Inflammatory macrophage treated with lipopolysaccharide for 4 hours (primary cell): Measurements from ENCODE around the gene KIF5A.
"Not testable (repeated sequence)": the region's sequence is repeated elsewhere in the genome, so short reads cannot be mapped to it uniquely, and the experiment has no call there.

Source experiments
- DNase-seq: peaks from one replicate; pipeline ENCODE4 v3.0.0-alpha.2; 2020

Gene KIF5A

DNA sequence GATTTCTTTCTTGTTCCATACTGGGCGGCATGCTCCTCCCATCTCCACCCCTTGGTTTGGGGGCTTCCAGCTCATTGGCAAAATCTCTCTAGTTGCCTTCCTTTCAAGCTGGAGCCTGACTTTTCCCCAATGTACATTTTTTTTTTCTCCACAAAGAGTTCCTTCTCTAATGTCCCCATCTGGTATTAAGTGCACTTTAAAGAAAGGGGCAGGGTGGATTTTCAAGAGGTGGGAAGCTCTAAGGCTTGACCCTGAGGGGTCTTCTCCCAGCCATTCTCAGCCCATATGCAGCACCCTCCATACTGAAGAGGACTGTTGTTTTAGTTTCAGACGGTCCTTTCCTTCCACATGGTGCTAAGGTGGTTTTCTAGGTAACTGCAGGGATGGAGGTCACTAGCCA is 35.3 kb downstream of the KIF5A start:
- no peak for DNase-seq

- DNase-seq: no peak
These were observed 36.3 kb downstream of the KIF5A start for GRCh38 chr12:57586128-57586527.

GRCh38 chr12:57586832-57587429 is 37.1 kb downstream of the KIF5A start:
- DNase-seq: no peak

- DNase-seq: not testable (repeated sequence)
These were observed 39.2 kb downstream of the KIF5A start for GRCh38 chr12:57588951-57589610.

GRCh38 chr12:57590479-57590863 is 40.6 kb downstream of the KIF5A start:
- no peak for DNase-seq

GRCh38 chr12:57590864-57591781 is 41.3 kb downstream of the KIF5A start, which contains the start of gene PIP4K2C:
Gene PIP4K2C, plus strand, starts transcription at chr12:57591192. Its CDS starts 98 bp downstream, at chr12:57591290.
- peak; percentile 74 for DNase-seq

GRCh38 chr12:57591782-57592325 is 42.0 kb downstream of the KIF5A start:
- no peak for DNase-seq

GRCh38 chr12:57592551-57593165 is 42.8 kb downstream of the KIF5A start:
- DNase-seq: no peak

GRCh38 chr12:57593187-57593586 is 43.3 kb downstream of the KIF5A start:
- DNase-seq: no peak

- no peak for DNase-seq
These were observed 50.6 kb downstream of the KIF5A start for GRCh38 chr12:57600395-57600794.

- DNase-seq: no peak
These were observed 52.7 kb downstream of the KIF5A start for GRCh38 chr12:57602544-57602943.

- DNase-seq: no peak
These were observed 53.5 kb downstream of the KIF5A start for GRCh38 chr12:57603324-57603723.

DNA sequence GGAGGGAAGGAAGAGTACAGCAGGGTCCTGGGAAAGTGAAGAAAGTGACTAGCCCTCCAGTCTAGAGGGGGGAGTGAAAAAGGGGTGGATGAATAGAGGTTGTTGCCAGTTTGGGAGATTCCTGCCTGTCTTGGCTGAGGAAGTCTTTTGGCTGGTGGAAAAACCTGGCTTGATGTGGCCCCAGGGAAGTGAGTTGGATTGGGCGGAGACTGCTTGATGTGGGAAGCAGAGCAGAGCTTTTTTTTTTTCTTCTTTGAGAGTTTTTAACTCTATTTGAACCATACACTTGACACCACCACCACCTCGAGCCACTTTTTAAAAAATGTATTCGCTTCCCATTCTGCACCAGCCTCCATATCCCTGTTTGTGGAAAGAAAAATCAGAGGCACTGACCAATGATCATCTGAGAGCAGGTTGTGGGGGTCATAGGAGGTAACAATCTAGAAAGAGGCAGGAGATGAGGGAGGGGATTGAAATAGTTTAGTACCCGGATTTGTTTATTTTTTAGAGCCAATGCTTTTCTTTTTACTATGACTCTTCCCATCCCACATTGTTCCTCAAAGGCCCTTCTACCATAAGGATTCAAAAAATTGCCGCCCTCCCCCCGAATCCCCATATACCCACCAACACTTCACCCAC is 54.1 kb downstream of the KIF5A start:
- DNase-seq: no peak

GRCh38 chr12:57604454-57604991 is 54.7 kb downstream of the KIF5A start, which contains the start of gene DTX3:
Gene DTX3, plus strand, starts transcription at chr12:57604824. Its CDS starts 1,694 bp downstream, at chr12:57606518.
- DNase-seq: no peak

DNA sequence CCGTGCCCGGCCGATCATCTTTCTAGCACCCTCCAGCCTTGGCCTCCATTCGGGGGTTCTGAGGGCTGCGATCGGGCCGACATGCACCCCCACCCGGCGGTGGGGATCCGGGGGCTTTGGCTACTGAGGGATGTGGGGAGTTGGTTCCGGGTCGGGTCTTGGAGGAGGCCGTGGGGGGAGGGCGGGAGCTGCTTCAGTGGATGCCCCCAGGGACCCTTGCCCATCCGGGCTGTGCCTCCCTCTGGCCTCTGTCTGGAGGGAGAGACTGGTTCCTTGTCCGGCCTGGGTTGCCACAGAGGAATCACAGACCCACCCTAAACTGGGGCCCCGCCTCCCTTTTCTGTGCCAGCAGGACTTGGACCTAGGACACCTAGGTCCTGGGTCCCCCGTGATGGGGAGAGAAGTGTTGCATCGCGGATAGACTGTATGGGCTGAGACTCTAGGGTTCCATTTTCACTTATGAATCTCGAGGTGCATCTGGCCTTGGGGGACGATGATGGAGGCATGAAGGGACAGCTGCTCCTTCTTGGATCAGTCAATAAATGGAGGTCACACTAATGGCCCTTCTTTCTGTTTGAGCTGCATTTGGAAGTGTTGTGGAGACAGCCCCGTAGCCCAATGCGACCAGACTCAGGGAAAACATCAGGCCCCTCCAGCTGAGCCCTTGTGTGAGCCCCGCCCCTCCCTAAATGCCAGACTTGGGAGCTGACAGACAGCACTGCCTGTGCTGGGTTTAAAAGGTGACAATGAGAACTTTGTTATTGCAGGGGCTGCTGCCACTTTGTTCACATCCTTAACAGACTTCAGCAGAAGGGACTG is 55.4 kb downstream of the KIF5A start:
- DNase-seq: no peak

DNA sequence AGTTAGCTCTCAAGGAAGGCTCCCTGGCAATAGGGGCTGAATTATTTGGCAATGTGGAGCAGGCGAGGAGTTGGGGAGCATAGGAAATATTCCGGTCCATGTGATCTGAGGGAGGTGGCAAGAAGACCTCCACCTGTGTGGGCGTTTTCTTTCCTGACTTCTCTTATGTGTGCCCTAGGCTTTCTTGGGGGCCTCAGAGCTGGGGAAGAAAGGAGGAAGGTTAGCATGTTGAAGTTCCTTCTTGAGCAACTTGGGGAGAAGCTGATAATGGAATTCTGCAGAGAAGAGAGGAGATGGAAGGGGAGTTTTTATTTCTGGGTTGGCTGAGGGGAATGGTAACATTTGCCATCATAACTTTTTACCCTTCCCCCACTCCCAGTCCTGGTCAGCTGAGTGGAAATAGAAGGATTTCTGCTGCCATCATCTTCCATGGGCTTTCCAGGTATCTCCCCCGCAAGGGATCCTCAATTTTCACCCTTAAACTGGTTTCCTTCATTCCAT is 56.0 kb downstream of the KIF5A start:
- no peak for DNase-seq

GRCh38 chr12:57606399-57606798 is 56.6 kb downstream of the KIF5A start:
- DNase-seq: no peak

DNA sequence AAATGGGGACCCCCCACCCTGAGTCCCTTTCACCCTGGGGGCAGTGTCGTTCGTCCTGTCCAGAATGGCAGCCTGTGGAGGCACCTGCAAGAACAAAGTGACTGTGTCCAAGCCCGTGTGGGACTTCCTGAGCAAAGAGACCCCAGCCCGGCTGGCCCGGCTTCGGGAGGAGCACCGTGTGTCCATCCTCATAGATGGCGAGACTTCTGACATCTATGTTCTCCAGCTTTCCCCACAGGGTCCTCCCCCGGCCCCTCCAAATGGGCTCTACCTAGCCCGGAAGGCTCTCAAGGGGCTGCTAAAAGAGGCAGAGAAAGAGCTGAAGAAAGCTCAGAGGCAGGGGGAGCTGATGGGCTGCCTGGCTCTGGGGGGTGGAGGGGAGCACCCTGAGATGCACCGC is 57.0 kb downstream of the KIF5A start:
- DNase-seq: no peak

DNA sequence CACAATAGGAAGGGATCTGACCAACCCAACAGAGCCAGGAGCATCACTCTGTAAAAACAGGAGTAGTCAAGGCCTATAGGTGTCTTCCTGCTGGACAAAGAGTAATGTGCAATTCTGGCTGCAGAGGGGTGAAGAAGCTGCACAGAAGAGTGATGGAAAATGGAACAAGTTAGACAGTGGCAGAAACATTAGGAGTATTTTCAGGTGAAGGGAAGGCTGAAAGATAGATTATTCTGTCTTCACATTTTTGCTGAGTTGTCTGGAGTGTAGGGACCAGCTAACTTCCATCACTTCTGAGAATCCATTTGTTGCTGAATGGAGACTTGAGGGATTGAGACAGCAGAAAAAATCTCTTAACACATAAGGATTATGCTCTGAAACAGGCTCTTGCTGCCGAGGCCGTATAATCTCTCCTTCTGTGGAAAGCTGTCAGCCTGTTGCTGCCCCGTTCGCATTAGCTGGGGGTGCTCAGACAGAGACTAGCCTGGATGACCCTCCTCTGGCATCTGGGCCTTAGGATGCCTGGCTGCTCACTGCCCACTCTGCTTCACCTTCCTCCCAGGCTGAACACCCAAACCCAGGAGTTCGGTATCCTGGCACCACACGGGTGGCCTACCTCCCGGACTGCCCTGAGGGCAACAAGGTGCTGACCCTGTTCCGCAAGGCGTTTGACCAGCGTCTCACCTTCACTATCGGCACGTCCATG is 58.3 kb downstream of the KIF5A start:
- no peak for DNase-seq

DNA sequence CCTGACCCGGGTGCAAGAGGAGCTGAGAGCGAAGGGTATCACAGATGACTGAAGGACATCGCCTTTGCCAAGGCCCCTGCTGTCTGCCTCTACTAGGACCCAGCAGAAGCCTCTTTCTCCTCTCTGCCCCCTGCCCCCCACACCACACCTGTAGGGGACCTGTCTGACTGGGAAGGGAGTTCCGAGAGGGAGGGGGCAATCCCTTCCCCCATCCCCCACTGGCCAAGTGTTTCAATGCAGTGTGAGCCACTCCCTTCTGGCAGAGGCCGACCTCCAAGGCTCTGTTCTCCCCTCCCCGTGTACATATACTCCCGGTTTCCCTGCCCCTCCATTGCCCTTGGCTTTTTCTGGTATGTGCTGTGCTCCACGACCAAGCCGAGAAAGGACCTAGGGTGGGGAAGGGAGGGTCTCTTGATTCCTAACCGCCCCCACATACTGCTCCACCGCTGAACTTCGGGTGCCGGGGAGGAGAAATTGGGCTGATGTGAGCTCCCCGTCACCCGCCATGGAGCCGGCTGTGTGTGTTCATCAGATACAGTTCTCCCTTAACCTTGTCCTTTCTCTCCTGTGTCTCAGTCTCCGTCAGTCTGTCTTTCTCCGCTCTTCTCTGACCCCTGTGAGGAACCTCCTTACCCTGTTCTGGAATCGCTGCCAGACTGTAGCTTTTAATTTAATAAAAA is 59.4 kb downstream of the KIF5A start:
- no peak for DNase-seq
